ENCODE results near the gene TMEM44. TPM values are rescaled to one million over a fixed set of nuclear protein-coding genes. Genes with fewer than 3 reads are reported as not detected.

Gene TMEM44
- total and polyA plus RNA-seq, 9 of the 15 experiments (the other 6 are each of a cell fraction or from before 2014, with no cell fraction given): 0.53 to 18.1 (median 11.3) TPM

DNA sequence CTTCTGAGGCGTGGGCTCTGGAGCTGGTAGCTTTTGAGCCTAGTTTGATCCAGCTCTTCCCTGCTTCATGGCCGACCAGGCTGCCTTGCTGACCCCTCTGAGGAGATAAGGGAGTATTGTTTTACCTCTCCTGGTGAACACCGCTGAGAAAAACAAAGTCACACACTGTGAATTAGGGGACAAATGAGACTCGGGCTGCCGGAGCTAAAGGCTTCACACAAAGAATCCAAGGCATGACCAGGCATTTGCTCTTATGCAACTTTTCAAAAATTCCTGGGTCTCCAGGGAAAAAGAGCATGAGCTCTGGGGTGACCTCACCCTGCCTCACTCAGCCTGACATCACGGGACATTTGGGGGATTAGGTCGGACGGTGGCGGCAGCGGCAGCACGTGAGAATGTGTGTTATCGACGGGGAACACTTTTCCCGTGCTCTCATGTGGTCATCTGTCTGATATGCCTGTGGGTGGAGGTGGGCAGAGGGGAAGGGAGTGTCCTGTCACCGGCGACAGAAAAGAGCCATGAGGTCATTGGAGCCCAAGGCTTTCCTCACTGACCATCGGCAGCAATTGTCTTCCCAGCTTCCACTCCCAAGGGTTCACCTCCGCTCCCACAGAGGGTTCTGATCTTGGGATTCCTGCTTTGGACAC lies 61.0 kb downstream of the TMEM44 start (continued):
- TF ChIP-seq MAFK (IDR thresholded peaks at IDR 0.05; ENCODE audit: low read length): peak; percentile 11; the same call in 1 of the 2 replicates
- TF ChIP-seq, protein P1, sequence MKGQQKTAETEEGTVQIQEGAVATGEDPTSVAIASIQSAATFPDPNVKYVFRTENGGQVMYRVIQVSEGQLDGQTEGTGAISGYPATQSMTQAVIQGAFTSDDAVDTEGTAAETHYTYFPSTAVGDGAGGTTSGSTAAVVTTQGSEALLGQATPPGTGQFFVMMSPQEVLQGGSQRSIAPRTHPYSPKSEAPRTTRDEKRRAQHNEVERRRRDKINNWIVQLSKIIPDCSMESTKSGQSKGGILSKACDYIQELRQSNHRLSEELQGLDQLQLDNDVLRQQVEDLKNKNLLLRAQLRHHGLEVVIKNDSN (CRISPR knock-in tag; IDR thresholded peaks at IDR 0.05): peak; percentile 87
- TF ChIP-seq, protein P2, sequence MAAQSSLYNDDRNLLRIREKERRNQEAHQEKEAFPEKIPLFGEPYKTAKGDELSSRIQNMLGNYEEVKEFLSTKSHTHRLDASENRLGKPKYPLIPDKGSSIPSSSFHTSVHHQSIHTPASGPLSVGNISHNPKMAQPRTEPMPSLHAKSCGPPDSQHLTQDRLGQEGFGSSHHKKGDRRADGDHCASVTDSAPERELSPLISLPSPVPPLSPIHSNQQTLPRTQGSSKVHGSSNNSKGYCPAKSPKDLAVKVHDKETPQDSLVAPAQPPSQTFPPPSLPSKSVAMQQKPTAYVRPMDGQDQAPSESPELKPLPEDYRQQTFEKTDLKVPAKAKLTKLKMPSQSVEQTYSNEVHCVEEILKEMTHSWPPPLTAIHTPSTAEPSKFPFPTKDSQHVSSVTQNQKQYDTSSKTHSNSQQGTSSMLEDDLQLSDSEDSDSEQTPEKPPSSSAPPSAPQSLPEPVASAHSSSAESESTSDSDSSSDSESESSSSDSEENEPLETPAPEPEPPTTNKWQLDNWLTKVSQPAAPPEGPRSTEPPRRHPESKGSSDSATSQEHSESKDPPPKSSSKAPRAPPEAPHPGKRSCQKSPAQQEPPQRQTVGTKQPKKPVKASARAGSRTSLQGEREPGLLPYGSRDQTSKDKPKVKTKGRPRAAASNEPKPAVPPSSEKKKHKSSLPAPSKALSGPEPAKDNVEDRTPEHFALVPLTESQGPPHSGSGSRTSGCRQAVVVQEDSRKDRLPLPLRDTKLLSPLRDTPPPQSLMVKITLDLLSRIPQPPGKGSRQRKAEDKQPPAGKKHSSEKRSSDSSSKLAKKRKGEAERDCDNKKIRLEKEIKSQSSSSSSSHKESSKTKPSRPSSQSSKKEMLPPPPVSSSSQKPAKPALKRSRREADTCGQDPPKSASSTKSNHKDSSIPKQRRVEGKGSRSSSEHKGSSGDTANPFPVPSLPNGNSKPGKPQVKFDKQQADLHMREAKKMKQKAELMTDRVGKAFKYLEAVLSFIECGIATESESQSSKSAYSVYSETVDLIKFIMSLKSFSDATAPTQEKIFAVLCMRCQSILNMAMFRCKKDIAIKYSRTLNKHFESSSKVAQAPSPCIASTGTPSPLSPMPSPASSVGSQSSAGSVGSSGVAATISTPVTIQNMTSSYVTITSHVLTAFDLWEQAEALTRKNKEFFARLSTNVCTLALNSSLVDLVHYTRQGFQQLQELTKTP (IDR thresholded peaks at IDR 0.05; ENCODE audit: low read depth in 1 of 2, partially characterized antibody in 2 of 2): peak in 1 of 2 experiments; percentile 86
- TF ChIP-seq KDM2B (CRISPR knock-in tag; IDR thresholded peaks at IDR 0.05): no peak
- peak; percentile 5 to 10; a peak in 1 of 4 replicates for TF ChIP-seq RAD21 (CRISPR knock-in tag; conservative IDR thresholded peaks at IDR 0.05 in 1 of 2, IDR thresholded peaks at IDR 0.05 in 1 of 2)
- TF ChIP-seq ZNF24 (IDR thresholded peaks at IDR 0.05): peak; percentile 60; the same call in 1 of the 2 replicates
- TF ChIP-seq GABPB1 (CRISPR knock-in tag; IDR thresholded peaks at IDR 0.05): 0 out of 2 replicates have a peak, but pooled peaks have one; percentile 56
- no peak for TF ChIP-seq CAMTA2 (CRISPR knock-in tag; conservative IDR thresholded peaks at IDR 0.05)
- 0 out of 2 replicates have a peak, but pooled peaks have one; percentile 16 for TF ChIP-seq ZNF134 (CRISPR knock-in tag; conservative IDR thresholded peaks at IDR 0.05)
- TF ChIP-seq NCOA1 (IDR thresholded peaks at IDR 0.05; ENCODE audit: low read depth): peak; percentile 92
- TF ChIP-seq, protein P3, sequence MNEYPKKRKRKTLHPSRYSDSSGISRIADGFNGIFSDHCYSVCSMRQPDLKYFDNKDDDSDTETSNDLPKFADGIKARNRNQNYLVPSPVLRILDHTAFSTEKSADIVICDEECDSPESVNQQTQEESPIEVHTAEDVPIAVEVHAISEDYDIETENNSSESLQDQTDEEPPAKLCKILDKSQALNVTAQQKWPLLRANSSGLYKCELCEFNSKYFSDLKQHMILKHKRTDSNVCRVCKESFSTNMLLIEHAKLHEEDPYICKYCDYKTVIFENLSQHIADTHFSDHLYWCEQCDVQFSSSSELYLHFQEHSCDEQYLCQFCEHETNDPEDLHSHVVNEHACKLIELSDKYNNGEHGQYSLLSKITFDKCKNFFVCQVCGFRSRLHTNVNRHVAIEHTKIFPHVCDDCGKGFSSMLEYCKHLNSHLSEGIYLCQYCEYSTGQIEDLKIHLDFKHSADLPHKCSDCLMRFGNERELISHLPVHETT (CRISPR knock-in tag; conservative IDR thresholded peaks at IDR 0.05 in 1 of 2, IDR thresholded peaks at IDR 0.05 in 1 of 2): 0 out of 4 replicates have a peak, but pooled peaks of 1 of the 2 experiments have one; percentile 24
- TF ChIP-seq HNRNPL (IDR thresholded peaks at IDR 0.05; ENCODE audit: low read depth, low read length): no peak
- no peak for TF ChIP-seq ZNF561 (CRISPR knock-in tag; conservative IDR thresholded peaks at IDR 0.05)
- peak; percentile 30; the same call in 1 of the 2 replicates for TF ChIP-seq HCFC1 (IDR thresholded peaks at IDR 0.05; ENCODE audit: low read depth, low read length)
- 0 out of 2 replicates have a peak, but pooled peaks have one; percentile 7 for TF ChIP-seq MECOM (CRISPR knock-in tag; IDR thresholded peaks at IDR 0.05)
- peak; percentile 100 for TF ChIP-seq BHLHE40 (IDR thresholded peaks at IDR 0.05; ENCODE audit: low read length)
- peak; percentile 75 for TF ChIP-seq MEIS2 (IDR thresholded peaks at IDR 0.05; ENCODE audit: partially characterized antibody)
- TF ChIP-seq TEAD4 (IDR thresholded peaks at IDR 0.05; ENCODE audit: low read length): peak; percentile 92
- TF ChIP-seq TEAD4 (CRISPR knock-in tag; IDR thresholded peaks at IDR 0.05; ENCODE audit: borderline replicate concordance): no peak
- no peak for TF ChIP-seq CBX5 (IDR thresholded peaks at IDR 0.05; ENCODE audit: borderline replicate concordance, low read depth)
- TF ChIP-seq SAP30 (IDR thresholded peaks at IDR 0.05; ENCODE audit: borderline replicate concordance, insufficient read depth, low read depth, low read length, poor library complexity, severe bottlenecking): no peak
